HG03460 (cell line): ENCODE results near the gene SKP2.
A peak's percentile ranks its signal among the peaks of the same experiment; 100 is the strongest.
"Not testable (repeated sequence)": the region's sequence is repeated elsewhere in the genome, so short reads cannot be mapped to it uniquely, and the experiment has no call there.

Source experiments
- ATAC-seq: cut with Tn5 transposase; IDR thresholded peaks from one replicate; pipeline ENCODE4 v1.9.1; 2021; ENCODE audit not compliant: unreplicated experiment

SKP2 gene

DNA sequence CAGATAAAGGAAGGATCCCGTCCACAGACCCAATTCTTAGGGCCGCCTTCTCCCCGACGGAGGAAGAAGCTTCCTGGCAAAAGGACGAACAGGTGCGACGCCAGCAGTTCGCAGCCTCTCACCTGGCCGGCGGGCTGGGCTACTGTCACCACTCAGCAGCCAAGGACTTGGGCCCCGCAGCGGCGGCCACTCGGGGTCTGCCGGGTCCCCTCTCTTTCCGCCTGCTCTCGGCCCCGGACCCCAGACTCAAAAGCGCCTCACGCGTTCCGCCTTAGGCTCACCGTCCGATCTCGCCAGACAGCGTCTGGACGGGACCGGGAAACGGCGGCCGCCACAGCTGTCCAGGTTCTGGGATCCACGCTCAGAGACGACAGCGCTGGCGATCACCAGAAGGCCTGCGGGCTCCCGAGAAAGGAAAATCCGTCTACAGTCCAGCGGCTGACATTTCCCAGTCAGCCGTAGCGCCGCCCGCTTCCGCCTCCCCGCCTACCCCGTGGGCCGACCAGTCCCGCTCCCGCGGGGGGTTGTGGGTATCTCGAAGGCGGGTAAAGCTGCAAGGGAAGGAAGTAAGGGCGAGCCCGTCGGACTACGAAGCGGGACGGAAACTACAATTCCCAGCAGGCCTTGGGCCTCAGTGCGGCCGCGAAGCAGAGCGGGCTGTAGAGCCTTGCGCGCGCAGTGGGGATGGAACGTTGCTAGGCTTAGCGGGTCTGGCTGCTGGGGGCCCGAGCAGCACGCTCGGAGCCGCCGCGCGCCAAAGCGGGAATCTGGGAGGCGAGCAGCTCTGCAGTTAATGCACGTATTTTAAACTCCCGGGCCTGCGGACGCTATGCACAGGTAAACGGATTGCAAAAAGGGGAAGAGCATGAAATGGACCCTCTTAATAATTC, at the start of gene SKP2, which contains the start of gene LMBRD2:
TSS of gene SKP2 (plus strand) at position 678 of the 890 bp plus-strand sequence. CDS start at position 830, 152 bp downstream.
TSS of gene LMBRD2 (minus strand) at position 454 of the 890 bp plus-strand sequence. CDS start 8,538 bp downstream, outside the sequence.
- peak; percentile 98 for ATAC-seq

DNA sequence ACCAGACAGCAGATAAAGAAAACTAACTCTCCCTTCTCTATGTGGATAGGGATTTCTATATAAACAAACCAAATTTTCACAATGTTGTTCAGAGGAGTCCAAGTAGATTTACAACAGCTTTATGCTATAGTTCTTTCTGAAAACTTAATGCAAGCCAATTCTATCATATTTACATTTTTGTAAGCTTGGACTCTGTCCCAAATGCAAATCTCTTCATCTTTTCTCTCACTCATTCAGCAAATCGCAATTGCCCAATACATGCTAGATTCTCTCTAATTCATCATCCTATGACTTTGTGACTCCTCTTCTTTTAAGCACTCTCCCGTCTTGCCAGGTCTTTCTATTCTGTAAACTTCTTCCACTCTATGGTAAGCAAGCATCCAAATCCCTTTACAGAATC, 46.1 kb upstream of the SKP2 start:
- ATAC-seq = no peak

DNA sequence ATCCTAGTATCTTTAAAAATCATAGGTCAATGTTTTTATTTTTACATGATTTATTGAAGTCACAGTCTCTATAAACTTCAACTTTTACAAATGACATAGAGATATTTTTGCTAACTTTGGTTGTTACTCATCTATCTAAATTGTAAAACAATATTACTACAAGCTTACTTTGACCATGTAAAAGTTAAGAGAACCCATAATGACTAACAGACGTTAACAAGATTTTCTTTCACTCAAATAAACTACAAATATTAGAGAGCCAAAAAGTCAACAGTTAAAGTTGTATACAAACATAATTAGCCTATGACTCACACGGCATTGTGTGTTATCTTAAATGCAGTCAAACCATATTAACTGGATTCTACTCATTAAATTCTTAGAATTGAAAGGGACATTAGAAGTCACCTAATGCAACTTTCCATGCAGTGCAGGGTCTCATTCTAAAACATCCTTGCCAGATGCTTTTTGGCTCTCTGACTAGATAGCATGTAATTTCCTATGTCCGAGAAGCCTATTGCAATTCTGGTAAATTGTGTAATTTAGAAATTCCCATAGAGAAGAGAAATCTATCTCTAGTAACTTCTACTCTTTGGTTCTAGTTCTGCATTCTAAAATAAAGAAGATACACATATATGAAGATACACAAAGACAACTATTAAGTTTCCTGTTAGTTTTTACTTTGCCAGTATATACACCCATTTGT, 43.0 kb upstream of the SKP2 start:
- ATAC-seq = no peak

DNA sequence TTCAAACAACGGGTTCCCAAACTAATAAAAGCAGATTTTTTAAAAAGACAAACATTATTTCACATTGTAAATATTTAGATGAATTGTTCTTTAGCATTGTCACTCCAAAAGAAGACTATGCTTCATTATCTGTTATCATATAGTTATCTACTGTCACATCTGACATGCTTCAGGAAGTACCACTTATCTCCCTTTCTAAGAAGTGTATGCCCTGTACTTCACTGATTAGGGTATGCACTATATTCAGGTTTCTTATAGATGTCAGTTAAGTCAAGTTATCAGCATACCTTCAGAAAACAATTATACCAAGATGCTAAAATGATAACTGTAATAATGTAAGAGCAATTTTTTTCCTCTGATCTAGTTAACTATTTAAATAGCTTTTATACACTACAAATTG, 40.7 kb upstream of the SKP2 start:
- ATAC-seq = no peak

DNA sequence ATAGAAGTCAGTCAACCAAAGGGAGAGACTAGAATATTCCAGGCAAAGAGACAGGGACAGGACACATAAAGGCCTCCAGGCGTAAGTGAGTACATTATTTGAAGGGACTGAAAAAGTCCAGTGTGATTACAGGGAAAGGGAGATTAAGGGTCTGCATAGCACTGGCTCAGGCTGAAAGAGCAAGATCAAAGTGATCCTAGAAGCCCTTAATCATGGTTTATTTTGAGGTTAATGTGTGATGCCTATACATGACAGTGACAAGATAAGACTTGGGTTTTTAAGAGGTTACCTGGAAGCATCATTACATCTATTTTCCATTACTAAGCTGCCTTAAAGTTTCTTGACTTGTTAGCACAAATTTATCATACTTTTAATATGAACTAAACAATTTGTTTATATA, 26.0 kb upstream of the SKP2 start:
- ATAC-seq = no peak

DNA sequence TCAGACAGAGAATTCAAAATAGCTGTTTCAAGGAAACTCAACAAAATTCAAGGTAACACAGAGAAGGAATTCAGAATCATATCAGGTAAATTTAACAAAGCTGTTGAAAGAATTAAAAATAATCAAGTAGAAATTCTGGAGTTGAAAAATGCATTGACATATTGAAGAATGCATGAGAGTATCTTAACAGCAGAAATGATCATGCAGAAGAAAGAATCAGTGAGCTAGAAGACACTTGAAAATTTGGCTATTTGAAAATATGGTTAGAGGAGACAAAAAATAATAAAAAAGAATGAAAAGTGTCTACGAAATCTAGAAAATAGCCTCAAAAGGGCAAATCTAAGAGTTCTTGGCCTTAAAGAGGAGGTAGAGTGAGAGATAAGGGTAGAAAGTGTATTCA, 23.1 kb upstream of the SKP2 start:
- no peak for ATAC-seq

DNA sequence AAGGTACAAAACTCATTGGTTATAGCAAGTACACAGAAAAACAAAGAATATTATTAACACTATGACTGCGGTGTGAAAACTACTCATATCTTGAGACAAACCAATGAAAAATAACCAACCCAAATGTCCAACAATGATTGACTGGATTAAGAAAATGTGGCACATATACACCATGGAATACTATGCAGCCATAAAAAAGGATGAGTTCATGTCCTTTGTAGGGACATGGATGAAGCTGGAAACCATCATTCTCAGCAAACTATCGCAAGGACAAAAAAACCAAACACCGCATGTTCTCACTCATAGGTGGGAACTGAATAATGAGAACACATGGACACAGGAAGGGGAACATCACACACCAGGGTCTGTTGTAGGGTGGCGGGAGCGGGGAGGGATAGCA, 22.2 kb upstream of the SKP2 start:
- ATAC-seq = not testable (repeated sequence)

DNA sequence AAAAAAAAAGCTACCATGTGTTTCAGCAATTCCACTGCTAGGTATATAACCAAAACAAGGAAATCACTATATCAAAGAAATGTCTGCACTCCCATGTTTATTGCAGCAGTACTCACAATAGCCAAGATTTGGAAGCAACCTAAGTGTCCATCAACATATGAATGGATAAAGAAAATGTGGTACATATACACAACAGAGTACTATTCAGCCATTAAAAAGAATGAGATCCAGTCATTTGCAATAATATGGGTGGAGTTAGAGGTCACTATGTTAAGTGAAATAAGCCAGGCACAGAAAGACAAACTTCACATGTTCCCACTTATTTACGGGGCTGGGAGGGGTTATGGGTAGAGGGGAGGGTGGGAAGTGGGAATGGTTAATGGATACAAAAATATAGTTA, 18.9 kb upstream of the SKP2 start:
- not testable (repeated sequence) for ATAC-seq

DNA sequence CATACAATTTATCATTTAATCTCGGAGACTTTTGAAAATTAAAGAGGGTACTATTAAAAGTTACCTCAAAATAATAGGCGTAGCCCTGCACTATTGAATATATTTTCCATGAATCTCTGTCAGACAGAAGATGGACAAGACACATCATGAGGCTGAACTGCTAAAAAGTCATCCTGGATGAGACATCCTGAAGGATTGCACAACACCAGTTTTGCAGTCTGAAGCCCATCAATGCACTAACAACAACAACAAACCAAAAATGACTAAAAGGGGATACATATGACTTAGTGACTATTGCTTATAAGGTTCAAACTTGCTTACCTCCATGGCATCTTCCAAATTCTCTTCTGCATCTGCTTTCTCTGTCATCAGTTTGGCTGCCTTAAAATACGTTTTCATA, 15.9 kb upstream of the SKP2 start:
- ATAC-seq = no peak

DNA sequence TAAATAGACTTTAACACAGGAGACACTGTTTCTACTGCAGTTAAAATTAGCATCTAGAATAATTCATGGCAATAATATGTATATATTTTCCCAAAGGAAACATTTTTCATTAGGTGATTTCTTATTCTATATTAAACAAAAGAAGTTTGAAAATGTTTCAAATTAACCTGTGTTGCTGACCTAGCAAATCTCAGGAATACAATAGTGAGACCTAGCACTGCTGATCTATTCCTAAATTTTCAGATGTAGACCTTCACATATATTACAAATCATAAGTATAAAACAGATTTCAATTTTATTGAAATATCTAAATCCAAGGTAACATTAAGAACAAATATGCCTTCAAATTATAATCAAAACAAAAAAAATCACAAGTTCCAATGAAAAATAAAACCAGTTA, 15.3 kb upstream of the SKP2 start:
- no peak for ATAC-seq

DNA sequence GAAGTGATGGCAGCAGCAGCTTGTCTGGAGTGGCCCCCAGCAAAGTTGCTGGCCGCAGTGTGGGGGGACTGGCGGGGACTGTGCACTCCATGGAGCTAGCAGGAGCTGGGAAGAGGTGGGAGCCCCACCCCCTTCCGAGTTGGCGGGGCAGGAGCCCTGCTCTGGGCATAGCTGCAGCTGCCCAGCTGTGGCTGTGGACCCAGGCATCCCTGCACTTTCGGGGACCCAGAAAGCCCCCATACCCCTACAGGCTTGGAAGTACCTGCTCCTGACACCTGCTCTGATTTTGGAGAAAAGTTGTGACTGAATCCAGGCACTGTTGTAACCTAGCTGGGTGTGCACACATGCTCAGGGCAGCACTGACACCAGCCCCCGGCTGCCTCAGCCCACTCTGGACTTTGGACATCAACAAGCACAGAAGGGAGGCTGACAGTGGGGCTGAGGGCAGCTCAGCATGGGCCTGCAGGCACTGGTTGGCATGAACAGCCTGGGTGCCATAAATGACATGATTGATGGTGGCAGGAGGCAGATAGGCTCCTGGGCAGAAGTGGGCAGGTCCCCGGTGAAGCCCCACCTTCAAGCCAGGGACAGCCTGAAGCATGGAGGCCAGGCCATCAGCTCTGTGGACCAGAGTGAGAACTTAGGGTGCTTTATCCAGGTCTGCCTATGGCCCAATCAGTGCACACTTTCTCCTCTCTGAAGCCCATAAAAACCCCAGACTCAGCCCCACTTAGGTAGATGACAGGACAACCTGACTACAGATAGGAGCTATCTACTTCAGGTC, 12.8 kb upstream of the SKP2 start:
- no peak for ATAC-seq

DNA sequence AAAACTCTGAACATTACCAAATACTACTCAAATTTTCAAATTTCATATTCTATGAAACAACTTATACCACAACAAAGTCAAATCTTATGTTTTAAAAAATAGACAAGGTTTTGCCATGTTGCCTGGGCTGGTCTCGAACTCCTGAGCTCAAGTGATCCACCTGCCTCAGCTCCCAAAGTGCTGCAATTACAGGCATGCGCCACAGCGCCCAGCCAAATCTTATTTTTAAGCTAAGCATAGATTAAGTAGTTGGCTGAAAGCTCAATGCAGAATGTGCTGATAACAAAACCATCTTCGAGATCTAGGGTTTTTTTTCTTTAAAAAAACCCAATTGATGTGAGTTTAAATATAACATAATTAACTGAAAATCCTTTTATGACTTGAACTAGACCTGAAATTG, 6.6 kb upstream of the SKP2 start:
- ATAC-seq = no peak

DNA sequence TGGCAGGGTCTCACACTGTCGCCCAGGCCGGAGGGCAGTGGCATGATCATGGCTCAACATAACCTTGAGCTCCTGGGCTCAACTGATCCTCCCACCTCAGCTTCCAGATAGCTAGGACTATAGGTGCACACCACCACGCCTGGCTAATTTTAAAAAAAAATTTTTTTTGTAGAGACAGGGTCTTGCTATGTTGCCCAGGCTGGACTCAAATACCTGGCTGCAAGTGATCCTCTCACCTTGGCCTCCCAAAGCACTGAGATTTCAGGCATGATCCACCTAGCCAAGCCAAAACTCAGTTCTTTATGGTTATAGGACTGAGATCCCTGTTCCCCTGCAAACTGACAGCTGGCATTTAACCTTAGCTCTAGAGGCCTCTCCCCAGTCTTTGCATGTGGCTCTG, 5.5 kb upstream of the SKP2 start:
- ATAC-seq = no peak

DNA sequence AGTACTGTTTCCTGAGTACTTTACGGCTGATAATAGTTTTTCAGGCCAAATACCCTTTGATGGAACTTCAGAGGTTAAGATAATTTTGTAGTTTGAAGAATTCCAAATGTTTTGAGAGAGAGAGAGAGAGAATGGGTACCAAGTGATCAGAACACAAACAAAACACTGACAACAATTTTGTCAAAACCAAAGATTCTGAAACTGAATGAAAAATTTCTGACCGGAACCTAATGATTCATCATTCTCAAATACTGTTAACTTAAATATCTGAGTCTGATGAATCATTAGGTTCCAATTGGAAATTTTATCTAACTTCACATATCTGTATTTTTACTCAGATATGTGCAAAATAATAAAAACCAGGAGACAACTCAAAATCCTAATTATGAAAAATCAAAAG, 4.2 kb upstream of the SKP2 start:
- ATAC-seq = no peak

DNA sequence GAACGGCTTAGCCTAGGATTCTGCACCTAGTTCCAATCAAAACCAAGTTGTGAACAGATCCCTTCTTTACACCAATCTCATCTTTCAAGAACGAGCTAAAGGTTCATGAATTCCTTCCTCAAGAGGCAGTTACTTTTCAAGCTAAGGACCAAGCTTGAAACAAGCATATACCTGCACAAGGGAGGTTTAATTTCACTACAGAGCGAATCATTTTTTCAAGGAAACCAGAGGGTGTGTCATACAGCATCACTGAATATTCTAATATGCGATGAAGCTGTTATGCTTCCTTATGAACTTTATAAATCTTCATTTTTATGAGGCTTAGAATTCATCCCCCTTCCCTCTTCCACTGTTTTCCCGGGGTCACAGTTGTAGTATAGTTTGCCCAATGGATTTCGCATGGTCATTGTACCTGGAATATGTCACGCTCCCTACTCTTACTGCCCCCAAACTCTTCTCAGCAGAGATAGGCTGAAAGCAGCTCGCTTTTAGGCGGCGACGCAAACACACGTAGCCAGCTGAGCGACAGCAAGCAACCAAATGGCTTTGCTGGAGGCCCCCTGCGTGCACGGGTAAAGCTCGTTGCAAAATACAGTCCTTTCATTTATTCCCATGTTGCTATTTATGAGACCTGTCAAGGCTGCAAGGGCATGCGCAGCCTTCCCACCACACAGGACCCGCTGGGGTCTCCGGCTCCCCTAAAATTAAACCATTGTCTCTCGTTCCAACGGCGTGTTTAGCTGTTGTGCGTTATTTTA, 1.1 kb upstream of the SKP2 start:
- peak; percentile 34 for ATAC-seq

DNA sequence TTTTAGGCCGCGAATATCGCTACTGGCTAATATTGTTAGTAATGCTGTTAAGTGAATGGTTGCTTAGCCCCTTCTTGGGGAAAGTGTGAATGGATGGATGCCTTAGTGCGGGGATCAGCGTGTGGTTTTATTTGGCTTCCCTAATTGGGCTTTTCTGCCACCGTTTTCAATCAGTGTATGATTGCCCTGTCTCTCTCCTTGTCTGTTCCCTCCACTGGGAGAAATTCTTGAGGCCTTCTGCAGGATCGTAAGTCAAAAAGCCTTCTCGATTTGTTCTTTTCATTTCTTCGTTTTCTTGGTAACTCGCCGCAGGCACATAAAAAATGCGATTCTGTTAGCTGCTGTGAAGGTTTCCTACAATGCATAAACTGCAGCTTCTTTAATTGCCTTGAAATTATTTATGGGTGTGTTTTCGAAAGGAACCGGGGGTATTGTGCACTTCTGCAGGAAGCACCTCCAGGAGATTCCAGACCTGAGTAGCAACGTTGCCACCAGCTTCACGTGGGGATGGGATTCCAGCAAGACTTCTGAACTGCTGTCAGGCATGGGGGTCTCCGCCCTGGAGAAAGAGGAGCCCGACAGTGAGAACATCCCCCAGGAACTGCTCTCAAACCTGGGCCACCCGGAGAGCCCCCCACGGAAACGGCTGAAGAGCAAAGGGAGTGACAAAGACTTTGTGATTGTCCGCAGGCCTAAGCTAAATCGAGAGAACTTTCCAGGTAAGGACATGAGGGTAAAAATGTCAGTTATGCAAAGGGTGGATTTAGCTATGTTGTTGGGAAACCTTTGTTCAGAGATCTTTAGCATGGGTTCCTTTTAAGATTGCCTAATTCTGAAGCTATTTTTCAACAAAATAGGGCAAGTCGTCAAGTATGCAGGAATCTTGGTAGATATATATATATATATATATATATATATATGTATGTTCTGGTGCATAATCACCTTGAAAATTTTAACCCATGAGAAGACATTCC, 700 bp downstream of the SKP2 start:
- no peak for ATAC-seq

DNA sequence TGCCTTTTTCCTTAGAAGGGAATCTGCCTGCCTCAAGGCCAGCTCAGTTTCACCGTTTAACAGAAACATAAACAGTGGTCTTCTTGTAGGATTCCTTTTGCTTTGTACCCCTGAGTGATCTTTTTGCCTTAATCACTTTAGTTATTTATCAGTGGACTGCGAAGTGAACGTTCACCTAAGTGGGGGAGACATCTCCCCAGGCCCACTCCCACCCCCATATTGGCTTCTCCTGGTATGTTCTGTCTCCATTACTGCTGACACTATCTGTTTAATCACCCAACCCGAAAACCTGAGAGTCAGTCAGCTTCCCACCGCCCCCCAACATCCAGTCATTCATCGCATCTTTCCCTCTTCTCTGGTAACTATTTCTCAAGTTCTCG, 1.4 kb downstream of the SKP2 start:
- no peak for ATAC-seq

DNA sequence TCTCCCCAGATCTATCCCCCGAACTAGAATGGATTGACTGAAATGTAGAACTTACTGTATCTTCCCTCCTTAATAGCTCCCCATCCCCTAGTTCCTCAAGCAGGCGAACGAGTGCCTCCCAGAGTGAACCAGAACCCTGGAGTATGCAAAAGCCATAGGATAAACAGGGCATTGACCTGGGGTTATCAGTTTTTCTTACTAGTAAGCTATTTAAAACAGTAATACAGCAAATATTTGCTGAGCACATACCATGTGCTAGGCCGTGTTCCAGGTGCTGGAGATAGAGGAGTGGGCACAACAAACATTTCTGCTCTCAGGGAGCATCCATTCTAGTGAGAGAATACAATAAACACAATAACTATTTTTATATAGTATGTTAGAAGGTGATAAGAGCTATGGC, 1.8 kb downstream of the SKP2 start:
- ATAC-seq = no peak

DNA sequence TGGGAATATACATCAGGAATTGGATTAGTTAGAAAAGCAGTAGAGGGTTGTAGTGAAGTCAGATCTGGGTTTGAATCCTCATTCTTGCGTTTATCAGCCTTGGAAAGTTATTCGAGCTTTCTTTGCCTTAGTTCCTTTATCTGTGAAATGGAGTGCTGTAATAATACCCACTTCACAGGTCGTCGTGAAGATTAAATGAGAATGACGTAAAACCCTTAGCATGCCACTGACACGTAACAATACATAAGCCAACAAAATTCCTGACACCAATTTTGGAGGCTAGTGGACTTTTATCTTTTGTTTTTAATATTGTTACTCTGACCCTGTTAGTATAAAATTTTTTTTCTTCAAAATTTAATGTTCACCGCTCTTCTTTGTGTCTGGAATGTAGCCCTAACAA, 3.4 kb downstream of the SKP2 start:
- no peak for ATAC-seq
